Ishikawa (cell line): ENCODE measurements around the gene DPYSL4.

Experiments used
- CEBPB ChIP-seq: IDR thresholded peaks from 2 replicates; pipeline ENCODE4 v1.6.1; 2012
- EGR1 ChIP-seq: IDR thresholded peaks from 2 replicates; pipeline ENCODE4 v1.6.1; 2012
- EP300 ChIP-seq: IDR thresholded peaks from 2 replicates; pipeline ENCODE4 v1.6.1; 2012; ENCODE audit warnings: borderline replicate concordance
- FOXM1 ChIP-seq: IDR thresholded peaks from 2 replicates; pipeline ENCODE4 v1.6.1; 2012; ENCODE audit warnings: low read depth, borderline replicate concordance
- RAD21 ChIP-seq: IDR thresholded peaks from 2 replicates; pipeline ENCODE4 v1.6.1; 2012; ENCODE audit warnings: low read depth
- TAF1 ChIP-seq: IDR thresholded peaks from 2 replicates; pipeline ENCODE4 v1.6.1; 2012; ENCODE audit warnings: low read depth, mild to moderate bottlenecking
- TEAD4 ChIP-seq: IDR thresholded peaks from 2 replicates; pipeline ENCODE4 v1.6.1; 2012
- USF1 ChIP-seq: IDR thresholded peaks from 2 replicates; pipeline ENCODE4 v1.6.1; 2012
- YY1 ChIP-seq: IDR thresholded peaks from 2 replicates; pipeline ENCODE4 v1.6.1; 2012; ENCODE audit warnings: low read depth
- TF ChIP-seq, protein P1 (sequence below): IDR thresholded peaks from 2 replicates; pipeline ENCODE4 v1.6.1; 2012; ENCODE audit warnings: low read depth, mild to moderate bottlenecking
- TF ChIP-seq, protein P2 (sequence below): IDR thresholded peaks from 2 replicates; pipeline ENCODE4 v1.6.1; 2012

- TF ChIP-seq, protein P1, sequence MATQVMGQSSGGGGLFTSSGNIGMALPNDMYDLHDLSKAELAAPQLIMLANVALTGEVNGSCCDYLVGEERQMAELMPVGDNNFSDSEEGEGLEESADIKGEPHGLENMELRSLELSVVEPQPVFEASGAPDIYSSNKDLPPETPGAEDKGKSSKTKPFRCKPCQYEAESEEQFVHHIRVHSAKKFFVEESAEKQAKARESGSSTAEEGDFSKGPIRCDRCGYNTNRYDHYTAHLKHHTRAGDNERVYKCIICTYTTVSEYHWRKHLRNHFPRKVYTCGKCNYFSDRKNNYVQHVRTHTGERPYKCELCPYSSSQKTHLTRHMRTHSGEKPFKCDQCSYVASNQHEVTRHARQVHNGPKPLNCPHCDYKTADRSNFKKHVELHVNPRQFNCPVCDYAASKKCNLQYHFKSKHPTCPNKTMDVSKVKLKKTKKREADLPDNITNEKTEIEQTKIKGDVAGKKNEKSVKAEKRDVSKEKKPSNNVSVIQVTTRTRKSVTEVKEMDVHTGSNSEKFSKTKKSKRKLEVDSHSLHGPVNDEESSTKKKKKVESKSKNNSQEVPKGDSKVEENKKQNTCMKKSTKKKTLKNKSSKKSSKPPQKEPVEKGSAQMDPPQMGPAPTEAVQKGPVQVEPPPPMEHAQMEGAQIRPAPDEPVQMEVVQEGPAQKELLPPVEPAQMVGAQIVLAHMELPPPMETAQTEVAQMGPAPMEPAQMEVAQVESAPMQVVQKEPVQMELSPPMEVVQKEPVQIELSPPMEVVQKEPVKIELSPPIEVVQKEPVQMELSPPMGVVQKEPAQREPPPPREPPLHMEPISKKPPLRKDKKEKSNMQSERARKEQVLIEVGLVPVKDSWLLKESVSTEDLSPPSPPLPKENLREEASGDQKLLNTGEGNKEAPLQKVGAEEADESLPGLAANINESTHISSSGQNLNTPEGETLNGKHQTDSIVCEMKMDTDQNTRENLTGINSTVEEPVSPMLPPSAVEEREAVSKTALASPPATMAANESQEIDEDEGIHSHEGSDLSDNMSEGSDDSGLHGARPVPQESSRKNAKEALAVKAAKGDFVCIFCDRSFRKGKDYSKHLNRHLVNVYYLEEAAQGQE: no peak
- no peak for TF ChIP-seq RAD21
- TF ChIP-seq EP300: no peak
- TF ChIP-seq CEBPB: no peak
- no peak for TF ChIP-seq USF1
- no peak for TF ChIP-seq EGR1
- no peak for TF ChIP-seq TEAD4
- no peak for TF ChIP-seq YY1
- TF ChIP-seq, protein P2, sequence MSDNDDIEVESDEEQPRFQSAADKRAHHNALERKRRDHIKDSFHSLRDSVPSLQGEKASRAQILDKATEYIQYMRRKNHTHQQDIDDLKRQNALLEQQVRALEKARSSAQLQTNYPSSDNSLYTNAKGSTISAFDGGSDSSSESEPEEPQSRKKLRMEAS: no peak
- TF ChIP-seq FOXM1: no peak
- TF ChIP-seq TAF1: no peak
These were observed 20.4 kb upstream of the DPYSL4 start for GRCh38 chr10:132166216-132166950.
